Activated CD4-positive, CD25-positive, alpha-beta regulatory T cell treated with anti-CD3 and anti-CD28 coated beads, Interleukin-2, amount 50 U/mL, for 72 hours (primary cell): ENCODE data around the gene RC3H2.

Experiments used
- DNase-seq: peaks from one replicate; pipeline ENCODE4 v3.0.0; 2021

The RC3H2 gene

GRCh38 chr9:122800066-122801060, 104.8 kb downstream of the RC3H2 start, which contains the start of gene OR1K1:
OR1K1 (plus strand) TSS chr9:122800123; CDS start chr9:122800123, 0 bp downstream.
- no peak for DNase-seq

- no peak for DNase-seq
Measured at GRCh38 chr9:122797316-122798063, 107.7 kb downstream of the RC3H2 start.
